Measurements from ENCODE around the gene BDNF.

DNA sequence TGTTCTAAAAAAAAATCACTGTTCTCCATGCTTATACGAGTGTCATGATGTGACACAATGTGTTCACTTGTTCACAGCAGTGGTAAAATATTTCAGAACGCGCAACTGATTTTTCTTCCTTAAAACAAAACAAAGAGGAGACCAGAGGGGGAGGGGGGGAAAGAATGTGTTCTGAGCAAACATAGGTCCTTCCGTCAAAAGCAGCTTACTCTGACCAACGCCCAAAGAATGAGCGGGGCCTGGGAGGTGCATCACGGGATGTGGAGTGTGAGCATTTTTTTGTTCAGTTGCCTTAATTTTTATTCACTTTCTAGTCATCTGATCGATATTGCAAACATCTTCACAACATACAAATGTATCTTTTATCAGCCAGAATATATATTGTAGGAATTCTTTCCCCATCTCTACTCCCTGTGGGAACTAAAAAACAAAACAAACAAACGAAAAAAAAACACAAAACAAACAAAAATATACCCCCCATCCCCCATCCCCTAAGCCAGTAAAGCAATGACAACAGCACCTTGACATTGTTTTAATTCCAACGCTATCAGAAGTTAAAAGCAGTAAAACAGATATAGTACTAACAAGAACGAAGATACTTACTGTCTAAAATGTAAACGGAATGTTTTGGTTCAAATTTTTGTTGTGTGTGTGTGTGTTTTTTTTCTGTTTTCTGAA, 43.3 kb downstream of the BDNF start:
- TF ChIP-seq POLR2A (IDR thresholded peaks at IDR 0.05), result no peak
- TF ChIP-seq, protein P1, sequence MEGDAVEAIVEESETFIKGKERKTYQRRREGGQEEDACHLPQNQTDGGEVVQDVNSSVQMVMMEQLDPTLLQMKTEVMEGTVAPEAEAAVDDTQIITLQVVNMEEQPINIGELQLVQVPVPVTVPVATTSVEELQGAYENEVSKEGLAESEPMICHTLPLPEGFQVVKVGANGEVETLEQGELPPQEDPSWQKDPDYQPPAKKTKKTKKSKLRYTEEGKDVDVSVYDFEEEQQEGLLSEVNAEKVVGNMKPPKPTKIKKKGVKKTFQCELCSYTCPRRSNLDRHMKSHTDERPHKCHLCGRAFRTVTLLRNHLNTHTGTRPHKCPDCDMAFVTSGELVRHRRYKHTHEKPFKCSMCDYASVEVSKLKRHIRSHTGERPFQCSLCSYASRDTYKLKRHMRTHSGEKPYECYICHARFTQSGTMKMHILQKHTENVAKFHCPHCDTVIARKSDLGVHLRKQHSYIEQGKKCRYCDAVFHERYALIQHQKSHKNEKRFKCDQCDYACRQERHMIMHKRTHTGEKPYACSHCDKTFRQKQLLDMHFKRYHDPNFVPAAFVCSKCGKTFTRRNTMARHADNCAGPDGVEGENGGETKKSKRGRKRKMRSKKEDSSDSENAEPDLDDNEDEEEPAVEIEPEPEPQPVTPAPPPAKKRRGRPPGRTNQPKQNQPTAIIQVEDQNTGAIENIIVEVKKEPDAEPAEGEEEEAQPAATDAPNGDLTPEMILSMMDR (IDR thresholded peaks at IDR 0.05), result no peak
- no peak for TF ChIP-seq EP300 (IDR thresholded peaks at IDR 0.05; ENCODE audit: low read depth)
- TF ChIP-seq POLR2AphosphoS5 (IDR thresholded peaks at IDR 0.05), result no peak
